Natural killer cell (primary cell): ENCODE measurements around the gene COX4I1. TPM values are rescaled to one million over a fixed set of nuclear protein-coding genes. Genes with fewer than 3 reads are reported as not detected.

Experiments
- ATAC-seq, 3 donors: fragments of 150-1000 bp in 2 of 3; fragments of 200-7000 bp in 1 of 3; cut with Tn5 transposase; 1 replicate in 1 of 3; 2 replicates in 2 of 3; pipeline ENCODE4 v1.10.0; 2021; ENCODE audit warnings: mild to moderate bottlenecking in 2 of 3, moderate library complexity in 2 of 3
- DNase-seq, 2 donors: peaks; one replicate each; pipeline versions ENCODE4 v3.0.0 to v3.0.0-alpha.2; 2013 to 2021; ENCODE audit warnings: mixed read lengths in 1 of 2
- H3K27ac ChIP-seq: one replicate; pipeline ENCODE4 v1.5.1; 2013; ENCODE audit warnings: mild to moderate bottlenecking, low read length
- H3K27me3 ChIP-seq: one replicate; pipeline ENCODE4 v1.6.1; 2013; ENCODE audit warnings: low read length; ENCODE audit not compliant: control insufficient read depth, insufficient read depth
- H3K36me3 ChIP-seq: one replicate; pipeline ENCODE4 v1.6.1; 2013; ENCODE audit warnings: low read length; ENCODE audit not compliant: control insufficient read depth, insufficient read depth
- H3K4me1 ChIP-seq: one replicate; pipeline ENCODE4 v1.6.1; 2013; ENCODE audit warnings: low read length; ENCODE audit not compliant: control insufficient read depth, insufficient read depth
- H3K4me3 ChIP-seq: one replicate; pipeline ENCODE4 v1.5.1; 2013; ENCODE audit warnings: low read length
- H3K9me3 ChIP-seq: one replicate; pipeline ENCODE4 v1.6.1; 2013; ENCODE audit warnings: low read length; ENCODE audit not compliant: control insufficient read depth, insufficient read depth
- H3K27ac Mint-ChIP-seq, 2 donors: one replicate each; pipeline ENCODE4 v1.8.0; 2022; ENCODE audit warnings: mild to moderate bottlenecking in 2 of 2, mixed read lengths in 2 of 2, moderate library complexity in 1 of 2
- H3K27me3 Mint-ChIP-seq, 2 donors: one replicate each; pipeline ENCODE4 v1.8.0; 2022; ENCODE audit warnings: low read depth in 2 of 2, mixed read lengths in 2 of 2
- H3K36me3 Mint-ChIP-seq: one replicate; pipeline ENCODE4 v1.8.0; 2022; ENCODE audit warnings: mixed read lengths
- H3K4me1 Mint-ChIP-seq, 2 donors: one replicate each; pipeline ENCODE4 v1.8.0; 2022; ENCODE audit warnings: mixed read lengths in 2 of 2
- H3K4me3 Mint-ChIP-seq: one replicate; pipeline ENCODE4 v1.8.0; 2022; ENCODE audit warnings: mild to moderate bottlenecking, moderate library complexity, mixed read lengths
- H3K9me3 Mint-ChIP-seq, 2 donors: one replicate each; pipeline ENCODE4 v1.8.0; 2022; ENCODE audit warnings: mixed read lengths in 2 of 2
- CTCF ChIP-seq: fragments of 200-600 bp; IDR thresholded peaks from one replicate; pipeline ENCODE4 v1.8.0; 2022; ENCODE audit warnings: antibody characterized with exemption
- WGBS: methylation state at CpG from one replicate; pipeline ENCODE4 v1.1.7; 2013; ENCODE audit warnings: missing lambda C conversion rate; ENCODE audit not compliant: insufficient coverage; 5-methylcytosine and 5-hydroxymethylcytosine counted together
- intact Hi-C: fragments of 100-400 bp; cut with micrococcal nuclease; formaldehyde crosslinking; loops from one replicate; pipeline ENCODE4 v1.14.2; 2022
- total RNA-seq, 4 donors: library from RNA; stranded (reverse); fragments of 120-200 nt in 1 of 4; gene quantifications; one replicate each; pipeline versions ENCODE4 v1.2.3 to v1.2.4, GENCODE V29; 2013 to 2022

The COX4I1 gene
- total RNA-seq, 3 donors from 2014 or later (not counting 1 experiment from before 2014, with no cell fraction given) = 338 to 422 (median 410) TPM

GRCh38 chr16:85783441-85783840 lies 16.1 kb upstream of the COX4I1 start:
- H3K36me3 Mint-ChIP-seq = peaks cover 7% of the 10 kb centered on the region
- Histone ChIP-seq H3K9me3 (no peaks in the 10 kb centered on the region), H3K4me3 (no peak overlapping the region), H3K4me1 (peaks cover 5% of the 10 kb centered on the region), H3K36me3 (peaks cover 45% of the 10 kb centered on the region), H3K27ac (no peak overlapping the region), H3K27me3 (no peaks in the 10 kb centered on the region)
- H3K9me3 Mint-ChIP-seq = no peaks in the 10 kb centered on the region
- ATAC-seq (no peak), DNase-seq (no peak)
- 88% methylated on average over 8 of the region's 8 CpGs for WGBS
- H3K4me1 Mint-ChIP-seq = peaks cover 29 to 39% of the 10 kb centered on the region in 2 donors
- no peaks in the 10 kb centered on the region for H3K27me3 Mint-ChIP-seq
- TF ChIP-seq CTCF = no peak
- no peak overlapping the region for H3K27ac Mint-ChIP-seq
- no peak overlapping the region for H3K4me3 Mint-ChIP-seq
- intact Hi-C loops = no loop called here

GRCh38 chr16:85784813-85785212 lies 14.7 kb upstream of the COX4I1 start:
- intact Hi-C loops = no loop called here
- Histone ChIP-seq H3K27me3 (no peaks in the 10 kb centered on the region), H3K36me3 (peaks cover 45% of the 10 kb centered on the region), H3K4me1 (no peaks in the 10 kb centered on the region), H3K4me3 (no peak overlapping the region), H3K9me3 (no peaks in the 10 kb centered on the region), H3K27ac (no peak overlapping the region)
- Mint-ChIP-seq H3K27me3 (no peaks in the 10 kb centered on the region), H3K4me3 (no peak overlapping the region), H3K9me3 (no peaks in the 10 kb centered on the region), H3K4me1 (peaks cover 16 to 25% of the 10 kb centered on the region in 2 donors), H3K36me3 (peaks cover 3% of the 10 kb centered on the region), H3K27ac (no peak overlapping the region)
- ATAC-seq (no peak), DNase-seq (no peak)
- no peak for TF ChIP-seq CTCF
- WGBS = 97% methylated on average over 2 of the region's 2 CpGs

- H3K9me3 Mint-ChIP-seq = no peaks in the 10 kb centered on the region
- Histone ChIP-seq H3K36me3 (peaks cover 36% of the 10 kb centered on the region), H3K27me3 (no peaks in the 10 kb centered on the region), H3K27ac (no peak overlapping the region), H3K9me3 (no peaks in the 10 kb centered on the region), H3K4me3 (no peak overlapping the region), H3K4me1 (no peaks in the 10 kb centered on the region)
- no peak for ATAC-seq
- no peak for TF ChIP-seq CTCF
- no peak for DNase-seq
- peak overlapping the region in 1 of 2 donors; percentile 23 for H3K27ac Mint-ChIP-seq
- intact Hi-C loops = no loop called here
- H3K36me3 Mint-ChIP-seq = no peaks in the 10 kb centered on the region
- H3K4me1 Mint-ChIP-seq = peaks cover 19 to 23% of the 10 kb centered on the region in 2 donors
- no peaks in the 10 kb centered on the region for H3K27me3 Mint-ChIP-seq
- no peak overlapping the region for H3K4me3 Mint-ChIP-seq
- 96% methylated on average over 2 of the region's 2 CpGs for WGBS
Measured at GRCh38 chr16:85785927-85786326, 13.6 kb upstream of the COX4I1 start.

GRCh38 chr16:85788819-85789218 lies 10.7 kb upstream of the COX4I1 start:
- WGBS = 93% methylated on average over 10 of the region's 11 CpGs
- TF ChIP-seq CTCF = no peak
- peaks cover 28 to 40% of the 10 kb centered on the region in 2 donors for H3K4me1 Mint-ChIP-seq
- H3K9me3 Mint-ChIP-seq = no peaks in the 10 kb centered on the region
- no peaks in the 10 kb centered on the region for H3K27me3 Mint-ChIP-seq
- Histone ChIP-seq H3K4me1 (no peaks in the 10 kb centered on the region), H3K27ac (no peak overlapping the region), H3K36me3 (peaks cover 44% of the 10 kb centered on the region), H3K27me3 (no peaks in the 10 kb centered on the region), H3K9me3 (no peaks in the 10 kb centered on the region), H3K4me3 (no peak overlapping the region)
- H3K27ac Mint-ChIP-seq = no peak overlapping the region
- no peak overlapping the region for H3K4me3 Mint-ChIP-seq
- intact Hi-C loops = no loop called here
- no peaks in the 10 kb centered on the region for H3K36me3 Mint-ChIP-seq
- DNase-seq (no peak), ATAC-seq (no peak)
